ENCODE measurements around the gene GNB5.
"Not testable (repeated sequence)": the region's sequence is repeated elsewhere in the genome, so short reads cannot be mapped to it uniquely, and the experiment has no call there.

GNB5 gene

DNA sequence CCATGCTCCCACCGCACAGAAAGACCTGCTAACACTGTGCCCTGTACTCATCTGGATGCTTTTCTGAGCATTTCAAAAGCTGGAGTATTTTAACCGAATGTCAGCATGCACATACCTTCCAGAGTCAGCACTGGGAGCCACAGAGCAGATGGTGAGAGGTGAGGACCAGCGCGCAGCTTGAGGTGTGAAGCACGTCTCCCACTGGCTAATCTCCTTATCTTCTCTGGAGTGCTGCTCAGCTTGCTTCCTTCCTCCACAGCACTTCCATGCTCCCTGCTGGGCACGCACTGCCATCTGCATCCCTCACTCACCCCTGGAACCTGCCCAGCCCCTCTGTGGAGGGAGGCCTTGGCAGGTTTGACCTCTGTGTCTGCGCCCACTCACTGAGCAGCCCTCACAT lies at the start of gene GNB5:
Gene GNB5 (minus strand): TSS at position 186 of the 400 bp plus-strand sequence. CDS start 6,716 bp downstream, outside the sequence.
- no peak for DNase-seq

- no peak for DNase-seq
Observed at GRCh38 chr15:52240166-52240565, 49.0 kb upstream of the GNB5 start.

DNA sequence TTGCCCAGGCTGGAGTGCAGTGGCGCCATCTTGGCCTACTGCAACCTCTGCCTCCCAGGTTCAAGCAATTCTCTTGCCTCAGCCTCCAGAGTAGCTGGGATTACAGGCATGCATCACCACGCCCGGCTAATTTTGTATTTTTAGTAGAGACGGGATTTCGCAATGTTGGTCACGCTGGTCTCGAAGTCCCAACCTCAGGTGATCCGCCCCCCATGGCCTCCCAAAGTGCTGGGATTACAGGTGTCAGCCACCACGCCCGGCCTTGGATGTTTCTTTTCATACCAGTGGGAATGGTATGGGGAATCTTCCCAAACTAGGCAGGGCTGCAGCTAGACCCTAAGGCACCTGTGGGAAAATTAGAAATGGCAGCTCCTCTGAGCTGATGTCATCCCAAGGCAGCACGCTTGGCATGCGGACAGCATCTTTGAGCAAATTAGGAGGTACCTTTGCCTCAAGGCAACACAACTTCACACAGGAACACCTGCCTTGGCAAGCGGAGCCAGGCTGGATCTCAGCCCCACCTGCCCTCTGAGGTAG lies 47.9 kb upstream of the GNB5 start:
- DNase-seq, result not testable (repeated sequence)

GRCh38 chr15:52238149-52238548 lies 47.0 kb upstream of the GNB5 start:
- DNase-seq, result no peak

- DNase-seq, result no peak
Observed at GRCh38 chr15:52236013-52236412, 44.8 kb upstream of the GNB5 start.

DNA sequence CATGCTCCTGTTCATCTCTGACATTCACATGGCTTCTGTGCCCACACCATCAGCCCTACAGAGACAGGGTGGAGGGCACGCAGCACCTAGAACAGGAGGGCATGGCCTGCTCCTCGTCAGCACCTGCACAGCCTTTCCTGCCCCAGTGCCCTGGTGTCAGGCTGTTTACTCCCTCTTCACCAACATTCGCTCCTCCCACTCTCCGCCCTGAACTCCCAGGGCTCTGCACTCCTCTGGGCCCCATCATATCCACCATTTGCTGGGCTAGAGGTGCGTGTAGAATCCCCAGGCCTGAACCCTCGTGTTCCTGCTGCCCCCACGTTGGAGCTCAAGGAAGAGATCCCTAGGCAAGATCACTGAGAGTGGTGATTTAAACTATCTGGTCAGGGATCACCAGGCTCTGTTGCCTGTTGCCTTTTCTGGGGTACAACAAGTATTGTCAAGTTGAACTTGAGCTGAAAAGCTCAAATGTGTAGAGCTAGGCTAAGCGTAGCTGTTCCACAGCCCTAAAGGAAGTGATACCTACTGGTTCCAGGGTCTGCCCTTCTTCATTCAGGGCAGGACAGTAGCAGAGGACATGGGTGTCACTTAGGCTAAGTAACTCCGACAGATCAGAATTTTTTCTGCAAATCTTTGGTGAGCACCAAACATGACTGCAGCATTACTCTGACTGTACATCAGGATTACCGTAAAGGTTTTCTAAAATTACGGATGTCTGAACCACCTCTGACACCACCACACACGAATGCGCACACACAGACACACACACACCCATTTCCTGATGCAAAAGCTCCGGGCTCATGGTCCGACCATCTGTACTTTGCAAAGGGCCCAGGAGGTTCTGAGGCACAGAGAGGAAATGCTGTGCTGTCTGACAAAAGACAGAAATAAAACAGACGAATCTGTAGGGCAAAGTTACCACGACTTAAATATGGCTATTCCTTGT lies 43.7 kb upstream of the GNB5 start:
- peak; percentile 10 for DNase-seq

DNA sequence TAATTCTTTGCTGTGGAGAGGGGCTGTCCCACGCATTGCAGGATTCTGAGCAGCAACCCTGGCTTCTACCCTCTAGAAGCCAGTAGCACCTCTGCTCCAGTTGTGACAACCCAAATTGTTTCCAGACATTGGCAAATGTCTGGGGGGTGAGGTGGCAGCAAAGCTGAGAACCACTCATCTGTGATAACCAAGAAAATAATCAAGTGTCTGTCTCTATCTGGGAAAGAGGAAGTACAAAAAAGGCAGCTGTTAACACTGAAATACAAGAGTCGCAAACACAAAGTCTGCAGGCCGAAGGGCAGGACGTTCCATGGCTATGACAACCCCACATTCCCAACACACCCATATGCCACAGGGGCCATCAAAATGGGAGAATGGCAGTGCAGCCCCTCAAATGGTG lies 42.2 kb upstream of the GNB5 start:
- no peak for DNase-seq

DNA sequence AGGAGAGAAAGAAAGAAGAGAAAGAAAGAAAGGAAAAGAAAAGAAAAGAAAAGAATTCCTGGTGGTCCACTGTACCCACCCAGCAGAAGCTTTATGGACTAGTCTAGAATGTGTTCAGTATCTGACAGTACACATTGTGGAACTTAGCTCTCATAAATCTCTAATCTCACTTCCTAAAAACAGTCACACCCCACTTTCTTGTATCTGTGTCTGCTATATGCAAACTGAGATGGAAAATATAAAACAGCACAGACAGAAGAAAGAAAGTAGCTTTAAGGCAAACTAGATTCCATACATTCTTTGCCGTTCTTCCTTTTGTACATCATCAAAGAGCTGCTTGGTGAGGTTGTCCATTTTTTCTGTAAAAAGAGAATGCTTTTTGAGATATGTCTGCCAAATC lies 41.1 kb upstream of the GNB5 start:
- no peak for DNase-seq

- no peak for DNase-seq
Observed at GRCh38 chr15:52230073-52230472, 38.9 kb upstream of the GNB5 start.

GRCh38 chr15:52228921-52229320 lies 37.7 kb upstream of the GNB5 start:
- no peak for DNase-seq

GRCh38 chr15:52227456-52227855 lies 36.3 kb upstream of the GNB5 start:
- DNase-seq, result peak; percentile 71

DNA sequence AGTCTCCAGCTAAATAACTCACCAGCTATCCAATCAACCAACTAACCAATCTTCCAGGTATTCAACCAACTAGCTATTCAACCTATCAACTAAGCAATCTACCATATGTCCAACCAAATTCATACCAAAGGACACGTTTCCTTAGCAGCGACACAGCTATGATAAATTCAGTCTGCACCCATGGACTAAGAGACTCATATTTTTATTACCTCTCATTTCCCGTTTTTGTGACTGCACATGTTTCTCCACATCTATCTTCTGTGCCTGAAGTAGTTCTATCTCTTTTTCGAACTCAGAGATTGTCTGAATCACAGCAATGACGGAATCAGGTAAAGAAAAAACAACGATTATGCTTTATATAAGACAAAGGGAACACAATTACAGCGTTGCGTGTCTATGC lies 34.0 kb upstream of the GNB5 start:
- no peak for DNase-seq

DNA sequence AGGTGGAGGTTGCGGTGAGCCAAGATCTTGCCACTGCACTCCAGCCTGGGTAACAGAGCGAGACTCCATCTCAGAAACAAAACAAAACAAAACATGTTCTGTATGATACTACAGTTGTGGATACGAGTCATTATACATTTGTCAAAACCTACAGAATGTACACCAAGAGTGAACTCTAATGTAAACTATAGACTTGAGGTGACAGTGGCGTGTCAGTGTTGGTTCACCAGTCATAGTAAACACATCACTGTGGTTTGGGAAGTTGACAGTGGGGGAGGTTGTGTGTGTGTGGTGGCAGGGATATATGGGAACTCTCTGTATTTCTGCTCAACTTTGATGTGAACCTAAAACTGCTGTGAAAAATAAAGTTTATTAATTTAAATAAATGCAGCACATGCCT lies 33.0 kb upstream of the GNB5 start:
- no peak for DNase-seq

DNA sequence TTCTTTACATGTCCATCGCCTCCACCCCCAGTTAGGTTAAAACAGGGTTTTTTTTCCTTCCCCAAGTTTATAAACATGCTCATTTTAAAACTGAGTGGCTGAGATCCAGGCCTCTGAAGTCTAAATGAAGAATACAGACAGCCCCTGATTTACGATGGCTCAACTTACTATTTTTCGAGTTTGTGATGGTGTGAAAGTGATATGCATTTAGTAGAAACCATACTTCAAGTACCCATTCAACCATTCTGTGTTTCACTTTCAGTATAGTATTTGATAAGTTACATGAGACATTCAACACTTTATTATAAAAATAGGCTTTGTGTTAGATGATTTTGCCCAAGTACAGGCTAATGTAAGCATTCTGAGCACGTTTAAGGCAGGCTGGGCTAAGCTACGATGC lies 30.5 kb upstream of the GNB5 start:
- DNase-seq, result no peak

DNA sequence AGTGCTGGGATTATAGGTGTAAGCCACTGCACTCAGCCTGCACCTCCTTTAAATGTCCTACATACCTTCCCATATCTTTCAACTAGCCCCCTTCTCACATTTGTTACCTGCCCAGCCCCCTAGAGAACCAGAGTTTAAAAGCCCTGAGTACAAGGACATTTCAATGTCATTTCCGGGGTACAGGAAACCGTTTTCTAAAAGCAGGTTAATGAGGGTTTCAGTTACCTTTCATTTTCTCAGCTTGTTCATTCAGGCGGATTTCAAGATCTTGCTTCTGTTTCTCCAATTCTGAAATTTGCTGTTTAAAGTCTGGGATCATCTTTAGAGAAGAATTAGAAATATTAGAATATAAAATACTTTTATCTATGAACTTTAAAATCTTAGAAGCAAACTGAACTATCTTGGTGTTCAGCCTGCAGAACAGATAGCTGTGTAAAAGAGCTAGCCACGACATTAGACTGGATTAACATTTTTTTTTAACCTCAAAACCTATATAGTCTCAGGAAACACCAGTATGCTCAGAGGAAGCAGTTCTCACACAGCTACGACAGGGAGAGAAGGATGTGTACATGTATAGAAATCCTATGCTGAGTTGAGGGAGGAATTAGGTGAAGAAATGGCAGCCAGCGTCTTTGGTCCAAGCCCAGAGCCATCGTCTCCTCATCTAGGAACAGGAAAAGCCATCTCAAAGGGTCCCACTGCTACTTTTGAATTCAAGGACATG lies 29.9 kb upstream of the GNB5 start:
- DNase-seq, result no peak

GRCh38 chr15:52220251-52220650 lies 29.1 kb upstream of the GNB5 start:
- DNase-seq, result no peak

DNA sequence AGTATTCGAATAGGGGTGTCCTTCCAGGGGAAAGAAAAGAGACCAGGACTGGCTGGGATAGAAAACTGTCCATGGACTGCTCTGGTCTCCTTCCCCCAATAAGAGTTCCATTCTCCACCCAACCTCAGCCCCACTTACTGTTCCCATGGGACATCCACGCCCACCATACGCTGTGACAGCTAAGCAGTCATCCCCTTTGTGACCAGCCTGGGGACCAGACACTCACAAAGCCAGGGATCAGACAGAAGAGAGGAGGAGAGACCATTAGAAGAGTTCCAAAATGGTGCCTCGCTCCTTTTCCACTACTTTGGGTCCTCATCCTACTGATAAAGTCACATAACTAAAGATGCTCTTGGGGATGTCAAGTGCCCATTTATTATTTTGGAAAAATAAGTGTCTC lies 27.6 kb upstream of the GNB5 start:
- DNase-seq, result no peak

DNA sequence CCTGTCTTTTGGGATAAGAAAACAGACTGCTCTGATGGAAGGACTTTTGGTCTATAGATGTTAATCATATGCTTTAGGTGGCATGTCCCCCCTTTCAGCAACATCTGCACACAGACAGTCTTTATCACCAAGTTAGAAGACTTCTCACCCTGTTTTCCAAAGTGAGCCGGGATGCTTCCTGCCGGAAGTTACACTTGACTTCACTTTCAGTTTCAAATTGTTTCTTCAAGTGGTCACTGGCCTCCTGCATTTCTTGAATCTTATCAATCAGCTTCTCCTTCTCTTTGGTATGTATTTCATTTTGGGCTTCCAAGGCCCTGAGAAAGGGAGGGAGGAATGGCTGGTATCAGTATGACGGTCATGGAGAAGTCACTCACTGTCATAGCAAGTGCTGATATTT lies 27.2 kb upstream of the GNB5 start:
- DNase-seq, result no peak

- peak; percentile 21 for DNase-seq
Observed at GRCh38 chr15:52217186-52217585, 26.0 kb upstream of the GNB5 start.

DNA sequence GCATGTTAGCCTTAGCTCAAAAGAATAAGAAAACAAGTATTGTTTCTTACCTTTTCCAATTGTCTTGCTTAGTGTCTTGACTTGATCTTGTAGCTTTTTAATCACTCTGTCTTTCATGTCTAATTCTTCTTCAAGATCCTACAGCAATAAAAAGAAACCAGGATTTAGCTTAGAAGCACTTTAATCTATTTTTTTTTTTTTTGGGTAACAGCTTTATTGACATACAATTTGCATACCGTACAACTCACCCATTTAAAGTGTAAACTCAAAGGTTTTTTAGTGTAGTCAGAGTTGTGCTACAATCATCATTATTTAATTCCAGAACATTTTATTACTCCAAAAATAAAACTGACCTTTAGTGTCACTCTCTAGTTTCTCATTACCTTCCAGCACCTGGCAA lies 23.4 kb upstream of the GNB5 start:
- no peak for DNase-seq

GRCh38 chr15:52213206-52213605 lies 22.0 kb upstream of the GNB5 start:
- DNase-seq, result no peak

- DNase-seq, result peak; percentile 76
Observed at GRCh38 chr15:52208306-52208946, 17.2 kb upstream of the GNB5 start.

- no peak for DNase-seq
Observed at GRCh38 chr15:52207191-52207590, 16.0 kb upstream of the GNB5 start.
